Activated naive CD8-positive, alpha-beta T cell (primary cell): ENCODE measurements around the gene SMIM3.
"Not testable (repeated sequence)": the region's sequence is repeated elsewhere in the genome, so short reads cannot be mapped to it uniquely, and the experiment has no call there.

Experiments
- H3K27ac Mint-ChIP-seq: one replicate; pipeline ENCODE4 v1.8.0; 2021; ENCODE audit warnings: mixed read lengths
- H3K27me3 Mint-ChIP-seq: one replicate; pipeline ENCODE4 v1.8.0; 2021; ENCODE audit warnings: mixed read lengths
- H3K36me3 Mint-ChIP-seq: one replicate; pipeline ENCODE4 v1.8.0; 2021; ENCODE audit warnings: mixed read lengths
- H3K4me1 Mint-ChIP-seq: one replicate; pipeline ENCODE4 v1.8.0; 2021; ENCODE audit warnings: low read depth, mixed read lengths
- H3K4me3 Mint-ChIP-seq: one replicate; pipeline ENCODE4 v1.8.0; 2021; ENCODE audit warnings: mild to moderate bottlenecking, mixed read lengths
- H3K9me3 Mint-ChIP-seq: one replicate; pipeline ENCODE4 v1.8.0; 2021; ENCODE audit warnings: low read depth, mixed read lengths

SMIM3 gene

DNA sequence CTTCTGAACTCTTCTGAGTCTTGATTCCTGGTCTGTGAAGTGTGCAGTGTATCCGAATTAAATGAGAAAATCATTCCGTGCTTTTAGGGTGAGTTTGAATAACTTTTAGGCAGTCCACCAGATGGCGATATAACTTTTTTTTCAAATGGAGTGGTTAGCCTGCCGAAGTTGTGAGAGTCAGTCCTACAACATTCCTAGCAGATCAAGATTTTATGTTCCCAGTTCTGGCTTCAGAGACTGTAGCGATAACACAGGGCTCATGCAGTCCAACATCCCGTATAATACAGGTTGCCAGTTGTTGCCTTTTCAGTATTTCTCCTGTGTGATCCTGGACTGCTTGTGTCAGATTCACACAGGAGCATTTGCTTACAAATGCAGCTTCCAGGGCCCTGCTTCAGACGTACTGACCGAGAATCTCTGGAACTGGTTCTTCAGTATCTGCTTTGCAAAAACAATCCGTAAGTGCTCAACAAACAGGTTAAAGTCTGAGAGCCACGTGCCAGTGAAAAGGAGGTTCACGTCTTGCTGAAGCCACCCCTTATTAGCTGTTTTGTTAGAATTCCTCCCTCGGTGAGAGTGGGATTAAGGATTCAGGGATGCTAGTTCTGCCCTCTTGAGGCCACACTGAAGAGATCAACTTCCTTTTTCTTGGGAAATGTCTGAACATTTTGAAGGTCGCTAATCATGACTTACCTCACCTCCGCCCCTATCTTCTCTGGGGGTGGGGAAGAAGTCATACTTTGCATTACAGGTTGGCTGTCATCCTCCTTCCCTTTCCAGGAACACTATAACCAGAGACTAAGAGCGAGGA lies 22.8 kb downstream of the SMIM3 start:
- Mint-ChIP-seq H3K9me3 (no peaks in the 10 kb centered on the region), H3K4me3 (no peak overlapping the region), H3K4me1 (peaks cover 13% of the 10 kb centered on the region), H3K36me3 (peaks cover 7% of the 10 kb centered on the region), H3K27ac (peak overlapping the region; percentile 41), H3K27me3 (peaks cover 5% of the 10 kb centered on the region)

DNA sequence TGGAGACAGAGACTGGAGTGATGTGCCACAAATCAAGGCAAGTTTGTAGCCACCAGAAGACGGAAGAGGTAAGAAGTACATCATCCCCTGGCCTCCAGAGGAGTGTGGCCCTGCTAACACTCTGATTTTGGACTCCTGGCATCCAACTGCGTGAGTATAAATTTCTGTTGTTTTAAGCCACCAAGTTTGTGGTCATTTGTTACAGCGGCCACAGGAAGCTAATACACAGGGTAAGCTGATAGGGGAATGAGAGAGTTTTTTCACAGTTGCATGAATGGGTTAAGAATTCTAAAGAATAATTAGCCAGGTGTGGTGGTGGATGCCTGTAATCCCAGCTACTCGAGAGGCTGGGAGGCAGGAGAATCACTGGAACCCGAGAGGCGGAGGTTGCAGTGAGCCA lies 25.8 kb downstream of the SMIM3 start:
- Mint-ChIP-seq H3K9me3 (no peaks in the 10 kb centered on the region), H3K4me3 (no peak overlapping the region), H3K27me3 (peaks cover 5% of the 10 kb centered on the region), H3K4me1 (peaks cover 9% of the 10 kb centered on the region), H3K27ac (no peak overlapping the region), H3K36me3 (no peaks in the 10 kb centered on the region)

DNA sequence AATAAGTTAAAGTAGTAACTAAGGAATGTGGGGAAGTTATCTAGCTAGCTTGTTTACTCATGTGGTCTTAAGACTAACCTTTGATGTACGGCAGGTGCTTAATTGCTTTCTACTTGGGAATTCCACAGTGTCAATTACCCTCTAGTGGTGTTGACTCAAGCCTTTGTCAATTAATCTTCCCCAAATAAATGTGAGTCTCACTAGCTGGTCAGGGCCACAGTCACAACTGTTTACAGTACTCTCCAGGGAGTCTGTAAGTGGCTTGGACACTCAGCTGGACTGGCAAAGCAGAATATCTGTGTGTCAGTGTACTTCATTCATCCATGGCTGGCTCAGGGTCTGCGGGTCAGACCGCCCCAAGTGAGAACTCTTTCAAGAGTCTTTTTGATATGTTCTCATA lies 30.8 kb downstream of the SMIM3 start:
- H3K9me3 Mint-ChIP-seq: no peaks in the 10 kb centered on the region
- H3K4me3 Mint-ChIP-seq: no peak overlapping the region
- H3K4me1 Mint-ChIP-seq: no peaks in the 10 kb centered on the region

DNA sequence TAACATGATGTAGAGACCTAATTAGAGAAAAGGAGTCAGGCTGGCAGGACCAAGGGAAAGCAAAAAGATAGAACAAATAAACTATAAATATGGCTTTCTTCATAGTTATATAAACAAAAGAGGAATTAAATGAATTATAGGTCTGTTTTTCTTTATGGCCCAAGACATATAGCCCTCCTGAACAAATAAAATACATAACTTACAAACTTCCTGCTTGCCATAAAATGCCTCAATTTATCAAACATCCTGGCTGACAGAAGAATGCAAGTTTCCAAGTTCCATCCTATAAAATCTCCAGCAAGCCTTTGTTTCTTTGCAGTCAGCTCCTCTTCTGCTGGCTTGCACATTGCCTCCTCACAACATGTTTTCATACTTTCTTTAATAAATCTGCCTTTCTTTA lies 36.5 kb downstream of the SMIM3 start:
- no peak overlapping the region for H3K27ac Mint-ChIP-seq
- no peaks in the 10 kb centered on the region for H3K4me1 Mint-ChIP-seq
- no peaks in the 10 kb centered on the region for H3K27me3 Mint-ChIP-seq
- no peak overlapping the region for H3K4me3 Mint-ChIP-seq
- peaks cover 6% of the 10 kb centered on the region for H3K36me3 Mint-ChIP-seq
- peaks cover 16% of the 10 kb centered on the region for H3K9me3 Mint-ChIP-seq

More for the DNA sequence above, 30.8 kb downstream of the SMIM3 start:
- no peaks in the 10 kb centered on the region for H3K36me3 Mint-ChIP-seq
- H3K27me3 Mint-ChIP-seq: peaks cover under 1% of the 10 kb centered on the region
- no peak overlapping the region for H3K27ac Mint-ChIP-seq

DNA sequence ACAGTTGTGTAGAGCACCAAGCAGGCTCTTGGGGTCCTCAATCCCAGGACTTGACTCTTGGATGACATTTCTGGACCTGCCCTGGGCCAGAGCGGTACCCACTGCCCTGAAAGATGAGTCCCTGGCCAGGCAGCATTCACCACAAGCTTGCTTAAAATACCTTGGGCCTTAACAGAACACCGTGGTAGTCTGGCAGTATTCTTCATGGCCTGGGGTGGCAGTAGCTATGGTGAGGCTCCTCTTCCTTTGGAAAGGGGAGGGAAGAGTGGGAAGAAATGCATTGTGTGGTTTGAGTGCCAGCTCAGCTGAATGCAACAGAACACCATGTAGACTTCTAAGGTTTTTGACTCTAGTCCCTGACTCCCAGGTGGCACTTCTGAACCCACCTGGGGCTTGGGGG lies 38.4 kb downstream of the SMIM3 start:
- peaks cover 9% of the 10 kb centered on the region for H3K36me3 Mint-ChIP-seq
- H3K9me3 Mint-ChIP-seq: peaks cover 20% of the 10 kb centered on the region
- no peaks in the 10 kb centered on the region for H3K4me1 Mint-ChIP-seq
- no peak overlapping the region for H3K4me3 Mint-ChIP-seq
- H3K27me3 Mint-ChIP-seq: peaks cover 6% of the 10 kb centered on the region
- H3K27ac Mint-ChIP-seq: no peak overlapping the region

DNA sequence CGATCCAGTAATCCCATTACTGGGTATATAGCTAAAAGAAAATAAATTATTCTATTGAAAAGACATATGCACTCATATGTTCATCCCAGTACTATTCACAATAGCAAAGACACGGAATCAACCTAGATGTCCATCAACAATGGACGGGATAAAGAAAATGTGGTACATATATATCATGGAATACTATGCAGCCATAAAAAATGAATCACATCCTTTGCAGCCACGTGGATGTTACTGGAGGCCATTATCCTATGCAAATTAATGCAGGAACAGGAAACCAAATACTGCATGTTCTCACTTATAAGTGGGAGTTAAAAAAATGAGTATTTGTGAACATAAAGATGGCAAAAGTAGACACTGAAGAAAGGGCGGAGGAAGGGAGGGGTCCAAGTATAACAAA lies 51.2 kb downstream of the SMIM3 start:
- Mint-ChIP-seq H3K9me3 (peaks cover 23% of the 10 kb centered on the region), H3K4me1 (no peaks in the 10 kb centered on the region), H3K27ac (no peak overlapping the region), H3K36me3 (peaks cover 2% of the 10 kb centered on the region), H3K27me3 (no peaks in the 10 kb centered on the region), H3K4me3 (no peak overlapping the region)

DNA sequence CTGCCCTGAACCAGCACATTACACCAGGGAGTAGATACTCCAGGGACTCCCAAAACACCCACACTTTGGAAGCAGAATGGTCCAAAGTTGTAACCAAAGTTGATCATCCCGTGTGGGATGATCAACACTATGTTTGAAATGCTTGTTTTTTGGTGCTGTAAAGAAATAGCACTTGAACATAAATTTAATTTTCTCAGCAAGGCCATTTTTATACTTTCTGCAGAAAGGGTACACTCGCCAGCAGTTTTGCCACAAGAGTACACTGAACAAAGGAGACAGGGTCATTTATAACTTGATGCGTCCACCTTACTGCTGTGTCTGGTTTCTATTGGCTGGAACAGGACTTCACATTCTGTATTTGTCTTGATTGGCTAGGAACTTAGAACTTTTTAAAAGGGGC lies 53.3 kb downstream of the SMIM3 start:
- H3K4me1 Mint-ChIP-seq, H3K27me3 Mint-ChIP-seq, H3K27ac Mint-ChIP-seq, H3K4me3 Mint-ChIP-seq, H3K36me3 Mint-ChIP-seq: not testable (repeated sequence)
- H3K9me3 Mint-ChIP-seq: peaks cover 23% of the 10 kb centered on the region

DNA sequence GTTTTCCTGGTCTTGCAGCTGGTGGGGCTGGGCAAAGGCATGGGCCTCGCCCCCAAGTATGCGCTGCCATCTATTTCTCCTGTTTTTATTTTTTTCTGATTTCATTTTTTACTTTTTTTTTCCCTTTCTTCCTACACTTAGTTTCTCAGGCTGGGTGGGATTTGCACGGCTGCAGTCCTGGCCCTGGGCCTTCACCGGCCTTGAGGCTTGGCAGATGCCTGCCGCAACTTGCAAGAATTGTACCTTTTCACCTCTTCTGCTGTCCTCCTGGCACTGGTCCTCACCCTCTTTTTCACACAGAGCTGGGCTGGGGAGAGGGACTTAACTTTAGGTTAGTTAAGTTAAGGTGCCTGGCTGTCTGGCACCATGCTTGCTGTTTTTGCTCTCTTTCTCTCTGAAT lies 57.5 kb downstream of the SMIM3 start:
- H3K9me3 Mint-ChIP-seq: peaks cover 5% of the 10 kb centered on the region
- H3K4me1 Mint-ChIP-seq: no peaks in the 10 kb centered on the region
- no peak overlapping the region for H3K27ac Mint-ChIP-seq
- no peaks in the 10 kb centered on the region for H3K27me3 Mint-ChIP-seq
- no peaks in the 10 kb centered on the region for H3K36me3 Mint-ChIP-seq
- no peak overlapping the region for H3K4me3 Mint-ChIP-seq

DNA sequence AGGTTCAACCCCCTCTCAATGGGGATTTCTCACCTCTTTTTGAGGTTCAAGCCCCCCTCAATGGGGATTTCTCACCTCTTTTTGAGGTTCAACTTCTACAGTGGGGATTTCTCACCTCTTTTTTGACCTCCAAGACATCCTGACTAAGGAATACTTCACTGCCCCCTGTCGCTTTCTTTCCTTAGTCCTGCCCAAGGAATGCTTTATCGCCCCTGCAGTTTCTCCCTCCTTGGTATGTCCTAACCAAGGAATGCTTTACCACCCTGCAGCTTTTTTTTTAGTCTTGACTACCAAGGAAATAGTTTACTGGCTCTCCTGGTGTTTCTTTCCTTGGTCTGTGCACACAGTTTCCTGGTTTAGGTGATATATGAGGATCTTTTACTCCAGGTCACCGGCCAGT lies 58.1 kb downstream of the SMIM3 start:
- Mint-ChIP-seq H3K27ac (no peak overlapping the region), H3K4me3 (no peak overlapping the region), H3K27me3 (no peaks in the 10 kb centered on the region), H3K36me3 (no peaks in the 10 kb centered on the region), H3K4me1 (no peaks in the 10 kb centered on the region), H3K9me3 (peaks cover 4% of the 10 kb centered on the region)

DNA sequence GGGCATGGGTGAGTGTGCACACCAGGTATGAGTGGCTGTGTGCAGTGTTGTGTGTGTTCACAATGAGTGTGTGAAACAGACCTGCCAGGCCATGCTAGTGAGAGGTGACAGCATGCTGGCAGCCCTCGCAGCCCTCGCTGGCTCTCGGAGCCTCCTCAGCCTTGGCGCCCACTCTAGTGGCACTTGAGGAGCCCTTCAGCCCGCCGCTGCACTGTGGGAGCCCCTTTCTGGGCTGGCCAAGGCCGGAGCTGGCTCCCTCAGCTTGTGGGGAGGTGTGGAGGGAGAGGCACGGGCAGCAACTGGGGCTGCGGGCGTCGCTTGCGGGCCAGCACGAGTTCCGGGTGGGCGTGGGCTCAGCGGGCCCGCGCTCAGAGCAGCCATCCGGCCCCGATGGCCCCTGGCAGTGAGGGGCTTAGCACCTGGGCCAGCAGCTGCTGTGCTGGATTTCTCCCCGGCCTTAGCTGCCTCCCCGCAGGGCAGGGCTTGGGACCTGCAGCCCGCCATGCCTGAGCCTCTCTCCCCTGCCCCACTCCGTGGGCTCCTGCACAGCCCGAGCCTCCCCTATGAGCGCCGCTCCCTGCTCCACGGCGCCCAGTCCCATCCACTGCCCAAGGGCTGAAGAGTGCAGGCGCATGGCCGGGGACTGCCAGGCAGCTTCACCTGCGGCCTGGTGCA lies 66.8 kb downstream of the SMIM3 start:
- peaks cover 23% of the 10 kb centered on the region for H3K4me1 Mint-ChIP-seq
- not testable (repeated sequence) for H3K36me3 Mint-ChIP-seq, H3K9me3 Mint-ChIP-seq, H3K27me3 Mint-ChIP-seq, H3K27ac Mint-ChIP-seq
- peak overlapping the region; percentile 84 for H3K4me3 Mint-ChIP-seq

DNA sequence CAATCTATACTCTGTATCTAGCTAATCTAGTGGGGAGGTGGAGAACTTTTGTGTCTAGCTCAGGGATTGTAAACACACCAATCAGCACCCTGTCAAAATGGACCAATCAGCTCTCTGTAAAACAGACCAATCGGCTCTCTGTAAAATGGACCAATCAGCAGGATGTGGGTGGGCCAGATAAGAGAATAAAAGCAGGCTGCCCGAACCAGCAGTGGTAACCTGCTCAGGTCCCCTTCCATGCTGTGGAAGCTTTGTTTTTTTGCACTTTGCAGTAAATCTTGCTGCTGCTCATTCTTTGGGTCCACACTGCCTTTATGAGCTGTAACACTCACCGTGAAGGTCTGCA lies 67.7 kb downstream of the SMIM3 start, which contains the start of gene IRGM:
IRGM (plus strand) TSS at position 214 of the 346 bp plus-strand sequence. CDS start 1,603 bp downstream, outside the sequence.
- H3K27me3 Mint-ChIP-seq, H3K9me3 Mint-ChIP-seq, H3K36me3 Mint-ChIP-seq: not testable (repeated sequence)
- peaks cover 23% of the 10 kb centered on the region for H3K4me1 Mint-ChIP-seq
- peak within 1 kb of the TSS; percentile 91 for H3K27ac Mint-ChIP-seq
- H3K4me3 Mint-ChIP-seq: peak within 1 kb of the TSS; percentile 84
